GM12878 (cell line): ENCODE results near the gene PARG. TPM values are rescaled to one million over a fixed set of nuclear protein-coding genes. Genes with fewer than 3 reads are reported as not detected.

Experiments used
- ATAC-seq: fragments of 200-7000 bp; cut with Tn5 transposase; 3 replicates; pipeline ENCODE4 v1.9.1; 2020; ENCODE audit warnings: mild to moderate bottlenecking, moderate library complexity
- BruUV-seq: library from RNA; stranded (reverse); fragments of 400-500 nt; replicated peaks from 2 replicates; lab custom pipeline; 2021; lab: Mats Ljungman, UMichigan
- CTCF ChIA-PET: fragments of 300-600 bp; sonication (Branson Sonifier 250); formaldehyde crosslinking; extraction: SDS; loops from one replicate; lab custom pipeline; 2021; ENCODE audit warnings: inconsistent platforms; lab: Yijun Ruan, JAX
- POLR2A ChIA-PET: fragments of 350-600 bp; formaldehyde crosslinking; extraction: SDS; loops from one replicate; lab custom pipeline; 2021; ENCODE audit warnings: inconsistent platforms; lab: Charles Lee
- RAD21 ChIA-PET: fragments of 300-600 bp; sonication (Branson Sonifier 250); formaldehyde crosslinking; loops from one replicate; lab custom pipeline; 2023; ENCODE audit warnings: antibody characterized with exemption; ENCODE audit not compliant: unreplicated experiment; lab: Charles Lee
- SMC1A ChIA-PET: fragments of 300-600 bp; sonication (Branson Sonifier 250); formaldehyde crosslinking; loops from one replicate; lab custom pipeline; 2023; ENCODE audit not compliant: unreplicated experiment, uncharacterized antibody; lab: Charles Lee
- DNase-seq: peaks from one replicate; pipeline ENCODE4 v3.0.0-alpha.2; 2011; ENCODE audit warnings: low read depth, low spot score
- FAIRE-seq: peaks from 3 replicates; lab custom pipeline; 2011; peaks lifted over from hg19 to GRCh38; lab: Jason Lieb, UNC
- H2AFZ ChIP-seq: 2 replicates; pipeline ENCODE4 v1.6.0; 2011; ENCODE audit warnings: low read depth, low read length, control low read depth; ENCODE audit not compliant: control insufficient read depth
- H3K27ac ChIP-seq: 2 replicates; pipeline ENCODE4 v1.5.1; 2011; ENCODE audit warnings: control low read depth; ENCODE audit not compliant: control insufficient read depth, insufficient read depth
- H3K27me3 ChIP-seq, 2 experiments: replicated peaks in 1 of 2; 2 replicates each; pipeline versions ENCODE4 v1.6.0 to v1.6.1; 2011; ENCODE audit warnings: low read length in 1 of 2; ENCODE audit not compliant: control insufficient read depth in 2 of 2, insufficient read depth in 2 of 2
- H3K36me3 ChIP-seq, 2 experiments: 2 replicates each; pipeline ENCODE4 v1.5.1; 2011; ENCODE audit warnings: low read length in 1 of 2; ENCODE audit not compliant: control insufficient read depth in 2 of 2, insufficient read depth in 2 of 2
- H3K4me1 ChIP-seq: 2 replicates; pipeline ENCODE4 v1.6.1; 2011; ENCODE audit warnings: mild to moderate bottlenecking, low read length, moderate library complexity, mixed read lengths; ENCODE audit not compliant: control insufficient read depth, insufficient read depth
- H3K4me2 ChIP-seq: 2 replicates; pipeline ENCODE4 v1.6.0; 2011; ENCODE audit warnings: control low read depth; ENCODE audit not compliant: control insufficient read depth, insufficient read depth
- H3K4me3 ChIP-seq: fragments of 200-600 bp; sonication (generic); 2 replicates; pipeline ENCODE4 v1.5.1; 2016
- H3K79me2 ChIP-seq: 2 replicates; pipeline ENCODE4 v1.6.0; 2011; ENCODE audit warnings: low read length; ENCODE audit not compliant: control insufficient read depth, insufficient read depth
- H3K9ac ChIP-seq: 2 replicates; pipeline ENCODE4 v1.8.0; 2011; ENCODE audit warnings: low read length, control low read depth, mixed read lengths; ENCODE audit not compliant: control insufficient read depth, insufficient read depth
- H3K9me3 ChIP-seq: replicated peaks from 3 replicates; pipeline ENCODE4 v1.5.1; 2011; ENCODE audit warnings: mild to moderate bottlenecking, low read length; ENCODE audit not compliant: control insufficient read depth, insufficient read depth
- H4K20me1 ChIP-seq: 2 replicates; pipeline ENCODE4 v1.6.0; 2011; ENCODE audit not compliant: control insufficient read depth, insufficient read depth
- BRCA1 ChIP-seq: IDR thresholded peaks from 2 replicates; pipeline ENCODE4 v1.6.1; 2011; ENCODE audit warnings: low read depth, low read length, improper control_type of control experiment
- CEBPZ ChIP-seq: fragments of 150-350 bp; IDR thresholded peaks from 2 replicates; pipeline ENCODE4 v1.6.1; 2016; ENCODE audit warnings: low read depth, low read length
- CHD1 ChIP-seq: IDR thresholded peaks from 2 replicates; pipeline ENCODE4 v1.6.1; 2012; ENCODE audit warnings: low read depth, low read length, improper control_type of control experiment
- DPF2 ChIP-seq: fragments of 450-650 bp; IDR thresholded peaks from 2 replicates; pipeline ENCODE4 v1.6.1; 2017; ENCODE audit warnings: mild to moderate bottlenecking
- ESRRA ChIP-seq: IDR thresholded peaks from 2 replicates; pipeline ENCODE4 v1.6.1; 2012; ENCODE audit warnings: mild to moderate bottlenecking, low read length, improper control_type of control experiment
- HCFC1 ChIP-seq: fragments of 150-350 bp; IDR thresholded peaks from 2 replicates; pipeline ENCODE4 v1.6.1; 2014; ENCODE audit warnings: low read length
- HSF1 ChIP-seq: fragments of 150-350 bp; IDR thresholded peaks from 2 replicates; pipeline ENCODE4 v1.6.1; 2014; ENCODE audit warnings: mild to moderate bottlenecking, low read depth, low read length
- IRF3 ChIP-seq: fragments of 450-650 bp; IDR thresholded peaks from 2 replicates; pipeline ENCODE4 v1.6.1; 2014; ENCODE audit warnings: mild to moderate bottlenecking
- KAT2A ChIP-seq: conservative IDR thresholded peaks from 2 replicates; pipeline ENCODE4 v1.6.1; 2011; ENCODE audit warnings: low read depth, low read length; ENCODE audit not compliant: control insufficient read depth
- NFIC ChIP-seq: IDR thresholded peaks from 2 replicates; pipeline ENCODE4 v1.6.1; 2012; ENCODE audit warnings: low read depth, mild to moderate bottlenecking, inconsistent platforms, low read length, moderate library complexity
- RBBP5 ChIP-seq: fragments of 200-600 bp; sonication (generic); conservative IDR thresholded peaks from 2 replicates; pipeline ENCODE4 v1.6.1; 2016
- RCOR1 ChIP-seq: conservative IDR thresholded peaks from 2 replicates; pipeline ENCODE4 v1.6.1; 2012; ENCODE audit warnings: low read depth, low read length, improper control_type of control experiment
- SIX5 ChIP-seq: IDR thresholded peaks from 2 replicates; pipeline ENCODE4 v1.6.1; 2011; ENCODE audit warnings: mild to moderate bottlenecking, low read depth, low read length, moderate library complexity; ENCODE audit not compliant: severe bottlenecking
- TAF1 ChIP-seq: IDR thresholded peaks from 2 replicates; pipeline ENCODE4 v1.6.1; 2011; ENCODE audit warnings: mild to moderate bottlenecking, low read depth, low read length, borderline replicate concordance
- TCF7 ChIP-seq: IDR thresholded peaks from 2 replicates; pipeline ENCODE4 v1.6.1; 2014; ENCODE audit warnings: antibody characterized with exemption, borderline replicate concordance
- in situ Hi-C: fragments of 300-500 bp; cut with MboI; formaldehyde crosslinking; loops from 9 replicates; pipeline ENCODE4 v1.14.3; 2018; ENCODE audit warnings: mixed read lengths
- intact Hi-C: fragments of 100-400 bp; cut with micrococcal nuclease; formaldehyde crosslinking; loops from one replicate; pipeline ENCODE4 v1.14.2; 2022; ENCODE audit not compliant: unreplicated experiment
- polyA plus RNA-seq, 11 experiments: library from polyadenylated mRNA; depleted of rRNA in 4 of 11; unstranded in 6 of 11; stranded (reverse) in 5 of 11; fragments of >200 nt; fragmentation: Nextera tagmentation in 4 of 11; fragmentation: Illumina TruSeq in 1 of 11; extraction: Ambion mirVana in 4 of 11; extraction: Trizol in 1 of 11; gene quantifications; 1 replicate in 1 of 11; 2 replicates in 10 of 11; pipeline versions ENCODE4 v1.2.1 to v1.2.3, GENCODE V29; 2011 to 2016; ENCODE audit warnings: inconsistent platforms in 2 of 11, missing spikeins in 2 of 11, low read depth in 1 of 11
- total RNA-seq, 4 experiments: library from RNA; depleted of rRNA in 3 of 4; stranded (reverse); fragments of >200 nt in 3 of 4; fragmentation: Illumina TruSeq in 1 of 4; extraction: Trizol in 1 of 4; gene quantifications; 2 replicates each; pipeline versions ENCODE4 v1.2.1 to v1.2.3, GENCODE V29; 2013 to 2021
- TF ChIP-seq, protein P1 (sequence below): IDR thresholded peaks from 2 replicates; pipeline ENCODE4 v1.6.1; 2011; ENCODE audit warnings: mild to moderate bottlenecking, low read depth, low read length, moderate library complexity; ENCODE audit not compliant: insufficient replicate concordance
- TF ChIP-seq, protein P2 (sequence below): fragments of 450-650 bp; IDR thresholded peaks from 2 replicates; pipeline ENCODE4 v1.6.1; 2017; ENCODE audit warnings: mild to moderate bottlenecking, low read depth, inconsistent platforms; ENCODE audit not compliant: poor library complexity, severe bottlenecking

The PARG gene
- total and polyA plus RNA-seq, 10 of the 15 experiments (the other 5 are each of a cell fraction or from before 2014, with no cell fraction given) = 4.8 to 35.4 (median 21.9) TPM

GRCh38 chr10:49781247-49781646, 160.6 kb downstream of the PARG start:
- no peak for FAIRE-seq
- H3K9me3 ChIP-seq = no peaks in the 10 kb centered on the region
- in situ Hi-C loops = no loop called here

More at GRCh38 chr10:49781247-49781646, 160.6 kb downstream of the PARG start:
- TF ChIP-seq RCOR1 = no peak
- no peak for TF ChIP-seq BRCA1
- no peak for TF ChIP-seq ESRRA
- no peak for TF ChIP-seq NFIC
- no peak for TF ChIP-seq CEBPZ
- no peak for TF ChIP-seq DPF2
- TF ChIP-seq, protein P1, sequence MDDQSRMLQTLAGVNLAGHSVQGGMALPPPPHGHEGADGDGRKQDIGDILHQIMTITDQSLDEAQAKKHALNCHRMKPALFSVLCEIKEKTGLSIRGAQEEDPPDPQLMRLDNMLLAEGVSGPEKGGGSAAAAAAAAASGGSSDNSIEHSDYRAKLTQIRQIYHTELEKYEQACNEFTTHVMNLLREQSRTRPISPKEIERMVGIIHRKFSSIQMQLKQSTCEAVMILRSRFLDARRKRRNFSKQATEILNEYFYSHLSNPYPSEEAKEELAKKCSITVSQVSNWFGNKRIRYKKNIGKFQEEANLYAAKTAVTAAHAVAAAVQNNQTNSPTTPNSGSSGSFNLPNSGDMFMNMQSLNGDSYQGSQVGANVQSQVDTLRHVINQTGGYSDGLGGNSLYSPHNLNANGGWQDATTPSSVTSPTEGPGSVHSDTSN = no peak
- TF ChIP-seq RBBP5 = no peak
- no peak for TF ChIP-seq TAF1
- TF ChIP-seq HSF1 = no peak
- TF ChIP-seq KAT2A = no peak
- no peak for TF ChIP-seq SIX5
- no peak for TF ChIP-seq IRF3
- no peak for TF ChIP-seq TCF7
- TF ChIP-seq, protein P2, sequence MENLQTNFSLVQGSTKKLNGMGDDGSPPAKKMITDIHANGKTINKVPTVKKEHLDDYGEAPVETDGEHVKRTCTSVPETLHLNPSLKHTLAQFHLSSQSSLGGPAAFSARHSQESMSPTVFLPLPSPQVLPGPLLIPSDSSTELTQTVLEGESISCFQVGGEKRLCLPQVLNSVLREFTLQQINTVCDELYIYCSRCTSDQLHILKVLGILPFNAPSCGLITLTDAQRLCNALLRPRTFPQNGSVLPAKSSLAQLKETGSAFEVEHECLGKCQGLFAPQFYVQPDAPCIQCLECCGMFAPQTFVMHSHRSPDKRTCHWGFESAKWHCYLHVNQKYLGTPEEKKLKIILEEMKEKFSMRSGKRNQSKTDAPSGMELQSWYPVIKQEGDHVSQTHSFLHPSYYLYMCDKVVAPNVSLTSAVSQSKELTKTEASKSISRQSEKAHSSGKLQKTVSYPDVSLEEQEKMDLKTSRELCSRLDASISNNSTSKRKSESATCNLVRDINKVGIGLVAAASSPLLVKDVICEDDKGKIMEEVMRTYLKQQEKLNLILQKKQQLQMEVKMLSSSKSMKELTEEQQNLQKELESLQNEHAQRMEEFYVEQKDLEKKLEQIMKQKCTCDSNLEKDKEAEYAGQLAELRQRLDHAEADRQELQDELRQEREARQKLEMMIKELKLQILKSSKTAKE = no peak
- no peak for TF ChIP-seq HCFC1
- no peak for TF ChIP-seq CHD1
- TF ChIP-seq, all 136 proteins: peak for 0
- SMC1A ChIA-PET = interaction anchor here (0.7 kb wide), 1 partner anchor 27 kb away, joined by 3 read pairs; no protein-coding TSS in a partner anchor
- RAD21 ChIA-PET = no interaction called here
- no peak overlapping the region for H3K9ac ChIP-seq
- no peak overlapping the region for H2AFZ ChIP-seq
- H3K27ac ChIP-seq = no peak overlapping the region
- no peaks in the 10 kb centered on the region for H3K79me2 ChIP-seq
- no peak overlapping the region for H3K4me2 ChIP-seq
- DNase-seq = no peak
- POLR2A ChIA-PET = no interaction called here
- no peaks in the 10 kb centered on the region; a peak in 1 of 4 replicates for H3K27me3 ChIP-seq
- intact Hi-C loops = no loop called here
- ATAC-seq = no peak
- H3K4me1 ChIP-seq = no peaks in the 10 kb centered on the region
- no peaks in the 10 kb centered on the region for H4K20me1 ChIP-seq
- CTCF ChIA-PET = no interaction called here
- BruUV-seq = no TSS peak
- H3K36me3 ChIP-seq = no peaks in the 10 kb centered on the region
- no peak overlapping the region for H3K4me3 ChIP-seq
